Measurements from ENCODE around the gene FAM20B. TPM values are rescaled to one million over a fixed set of nuclear protein-coding genes. Genes with fewer than 3 reads are reported as not detected.

FAM20B gene
- total RNA-seq, 1 donor from 2014 or later, result 33.8 TPM

DNA sequence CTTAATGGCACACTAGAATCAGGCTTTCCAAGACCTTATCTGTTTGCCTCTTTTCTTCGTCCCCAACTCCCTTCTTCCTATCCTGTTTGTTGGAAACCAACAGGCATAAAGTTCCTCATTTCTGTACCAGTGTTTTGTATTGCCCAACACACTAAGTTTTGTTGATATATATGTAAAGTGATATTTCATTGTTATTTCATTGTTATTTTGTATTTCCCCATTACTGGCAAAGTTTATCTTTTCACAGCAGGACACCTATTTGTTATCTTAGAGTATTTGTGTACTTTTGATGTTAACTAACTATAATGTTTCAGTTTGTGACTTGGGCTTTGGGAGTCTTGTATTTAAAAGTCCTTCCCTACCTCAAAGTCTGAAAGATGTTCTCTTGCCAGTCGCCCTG is 27.1 kb downstream of the FAM20B start:
- H3K4me3 ChIP-seq, result no peak overlapping the region
- no peaks in the 10 kb centered on the region for H3K36me3 ChIP-seq
- H3K27ac ChIP-seq, result no peak overlapping the region
- H4K20me1 ChIP-seq (ENCODE audit: low read depth), result no peaks in the 10 kb centered on the region
- H3K9me3 ChIP-seq (ENCODE audit: low read depth), result no peaks in the 10 kb centered on the region
- no peak for TF ChIP-seq EZH2phosphoT487 (IDR thresholded peaks at IDR 0.05)
- TF ChIP-seq, protein P1, sequence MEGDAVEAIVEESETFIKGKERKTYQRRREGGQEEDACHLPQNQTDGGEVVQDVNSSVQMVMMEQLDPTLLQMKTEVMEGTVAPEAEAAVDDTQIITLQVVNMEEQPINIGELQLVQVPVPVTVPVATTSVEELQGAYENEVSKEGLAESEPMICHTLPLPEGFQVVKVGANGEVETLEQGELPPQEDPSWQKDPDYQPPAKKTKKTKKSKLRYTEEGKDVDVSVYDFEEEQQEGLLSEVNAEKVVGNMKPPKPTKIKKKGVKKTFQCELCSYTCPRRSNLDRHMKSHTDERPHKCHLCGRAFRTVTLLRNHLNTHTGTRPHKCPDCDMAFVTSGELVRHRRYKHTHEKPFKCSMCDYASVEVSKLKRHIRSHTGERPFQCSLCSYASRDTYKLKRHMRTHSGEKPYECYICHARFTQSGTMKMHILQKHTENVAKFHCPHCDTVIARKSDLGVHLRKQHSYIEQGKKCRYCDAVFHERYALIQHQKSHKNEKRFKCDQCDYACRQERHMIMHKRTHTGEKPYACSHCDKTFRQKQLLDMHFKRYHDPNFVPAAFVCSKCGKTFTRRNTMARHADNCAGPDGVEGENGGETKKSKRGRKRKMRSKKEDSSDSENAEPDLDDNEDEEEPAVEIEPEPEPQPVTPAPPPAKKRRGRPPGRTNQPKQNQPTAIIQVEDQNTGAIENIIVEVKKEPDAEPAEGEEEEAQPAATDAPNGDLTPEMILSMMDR (IDR thresholded peaks at IDR 0.05), result no peak
- no peak for TF ChIP-seq EZH2 (IDR thresholded peaks at IDR 0.05)
- H3K4me3 Mint-ChIP-seq, result no peak overlapping the region
- H3K4me1 Mint-ChIP-seq, result no peaks in the 10 kb centered on the region
- no peak overlapping the region for H3K9ac ChIP-seq
- peaks cover 2% of the 10 kb centered on the region for H3K27me3 Mint-ChIP-seq (ENCODE audit: insufficient read depth, low read depth)
- H3F3A ChIP-seq (ENCODE audit: low read depth), result peaks cover 5% of the 10 kb centered on the region
- H3K79me2 ChIP-seq (ENCODE audit: low read depth), result no peaks in the 10 kb centered on the region
- H3K36me3 Mint-ChIP-seq, result peaks cover 32% of the 10 kb centered on the region
- H3K9me3 Mint-ChIP-seq, result peaks cover 6% of the 10 kb centered on the region
- no peak for DNase-seq (ENCODE audit: low spot score)
- H3K4me1 ChIP-seq, result no peaks in the 10 kb centered on the region
- no peak overlapping the region for H3K27ac Mint-ChIP-seq
- no peaks in the 10 kb centered on the region for H3K27me3 ChIP-seq
- H2AFZ ChIP-seq (replicated peaks), result no peak overlapping the region
- H3K4me2 ChIP-seq, result no peak overlapping the region

DNA sequence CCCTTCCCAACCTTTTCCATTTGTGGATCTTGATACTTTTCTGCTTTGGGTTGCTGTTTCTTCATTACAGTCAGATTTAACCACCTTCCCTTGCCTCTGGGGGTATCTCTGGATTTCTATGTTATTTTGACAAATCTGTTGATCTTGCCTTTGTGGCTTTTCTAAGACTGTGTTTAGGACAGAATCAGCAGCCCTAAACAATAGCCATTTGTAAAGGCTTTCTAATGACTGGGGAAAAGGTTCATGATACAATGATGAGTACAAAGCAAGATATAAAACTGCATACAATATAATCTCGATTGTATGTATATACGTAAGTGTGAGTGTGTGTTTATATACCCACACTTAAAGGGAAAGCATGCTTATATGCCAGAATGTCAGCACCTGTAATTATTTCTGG is 27.8 kb downstream of the FAM20B start:
- H3K27me3 ChIP-seq, result no peaks in the 10 kb centered on the region
- no peaks in the 10 kb centered on the region for H4K20me1 ChIP-seq (ENCODE audit: low read depth)
- no peaks in the 10 kb centered on the region for H3K36me3 ChIP-seq
- TF ChIP-seq, protein P1 (IDR thresholded peaks at IDR 0.05), result no peak
- TF ChIP-seq EZH2phosphoT487 (IDR thresholded peaks at IDR 0.05) (no peak), EZH2 (IDR thresholded peaks at IDR 0.05) (no peak)
- H3K79me2 ChIP-seq (ENCODE audit: low read depth), result no peaks in the 10 kb centered on the region
- H3K9ac ChIP-seq, result no peak overlapping the region
- no peaks in the 10 kb centered on the region for H3K4me1 Mint-ChIP-seq
- H3K4me3 Mint-ChIP-seq, result no peak overlapping the region
- no peak overlapping the region for H3K27ac Mint-ChIP-seq
- H3F3A ChIP-seq (ENCODE audit: low read depth), result peaks cover 5% of the 10 kb centered on the region
- H3K4me3 ChIP-seq, result no peak overlapping the region
- H3K27me3 Mint-ChIP-seq (ENCODE audit: insufficient read depth, low read depth), result peaks cover 2% of the 10 kb centered on the region
- peaks cover 35% of the 10 kb centered on the region for H3K36me3 Mint-ChIP-seq
- H3K4me2 ChIP-seq, result no peak overlapping the region
- H3K27ac ChIP-seq, result no peak overlapping the region
- H3K4me1 ChIP-seq, result no peaks in the 10 kb centered on the region
- peaks cover 6% of the 10 kb centered on the region for H3K9me3 Mint-ChIP-seq
- no peak overlapping the region for H2AFZ ChIP-seq (replicated peaks)
- no peak for DNase-seq (ENCODE audit: low spot score)
- no peaks in the 10 kb centered on the region for H3K9me3 ChIP-seq (ENCODE audit: low read depth)

DNA sequence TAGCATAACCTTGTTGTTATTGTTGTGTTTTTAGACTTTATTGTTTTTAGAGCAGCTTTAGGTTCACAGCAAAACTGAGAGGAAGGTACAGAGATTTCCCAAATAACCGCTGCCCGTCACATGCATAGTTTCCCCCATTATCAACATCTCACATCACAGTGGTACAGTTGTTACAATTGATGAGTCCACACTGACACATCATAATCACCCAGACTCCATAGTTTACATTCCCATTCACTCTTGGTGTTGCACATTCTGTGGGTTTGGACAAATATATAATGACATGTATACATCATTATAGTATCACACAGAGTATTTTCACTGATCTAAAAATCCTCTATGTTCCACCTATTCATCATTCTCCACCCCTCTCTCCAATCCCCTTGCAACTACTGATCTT is 30.2 kb downstream of the FAM20B start:
- no peaks in the 10 kb centered on the region for H3K79me2 ChIP-seq (ENCODE audit: low read depth)
- no peak overlapping the region for H3K4me2 ChIP-seq
- Mint-ChIP-seq H3K4me1 (no peaks in the 10 kb centered on the region), H3K27me3 (ENCODE audit: insufficient read depth, low read depth) (no peaks in the 10 kb centered on the region), H3K36me3 (peaks cover 39% of the 10 kb centered on the region), H3K27ac (no peak overlapping the region), H3K4me3 (no peak overlapping the region), H3K9me3 (peaks cover 6% of the 10 kb centered on the region)
- no peak overlapping the region for H3K9ac ChIP-seq
- H3K27me3 ChIP-seq, result no peaks in the 10 kb centered on the region
- H3K4me3 ChIP-seq, result no peak overlapping the region
- DNase-seq (ENCODE audit: low spot score), result no peak
- no peak overlapping the region for H2AFZ ChIP-seq (replicated peaks)
- H4K20me1 ChIP-seq (ENCODE audit: low read depth), result no peaks in the 10 kb centered on the region
- TF ChIP-seq EZH2 (IDR thresholded peaks at IDR 0.05) (no peak), EZH2phosphoT487 (IDR thresholded peaks at IDR 0.05) (no peak)
- TF ChIP-seq, protein P1 (IDR thresholded peaks at IDR 0.05), result no peak
- no peaks in the 10 kb centered on the region for H3K4me1 ChIP-seq
- no peaks in the 10 kb centered on the region for H3K9me3 ChIP-seq (ENCODE audit: low read depth)
- no peak overlapping the region for H3K27ac ChIP-seq
- H3K36me3 ChIP-seq, result no peaks in the 10 kb centered on the region
- H3F3A ChIP-seq (ENCODE audit: low read depth), result peaks cover 5% of the 10 kb centered on the region
